Stimulated activated CD4-positive, alpha-beta T cell treated with anti-CD3 and anti-CD28 coated beads, TNF-alpha, amount 100 ng/mL, for 1 hour (primary cell): ENCODE measurements around the gene GREB1L.
"Not testable (repeated sequence)": the region's sequence is repeated elsewhere in the genome, so short reads cannot be mapped to it uniquely, and the experiment has no call there.

Experiments used
- DNase-seq, 3 donors: peaks; one replicate each; pipeline ENCODE4 v3.0.0-alpha.2; 2020; ENCODE audit warnings: low read depth in 3 of 3, low spot score in 1 of 3

Gene GREB1L

DNA sequence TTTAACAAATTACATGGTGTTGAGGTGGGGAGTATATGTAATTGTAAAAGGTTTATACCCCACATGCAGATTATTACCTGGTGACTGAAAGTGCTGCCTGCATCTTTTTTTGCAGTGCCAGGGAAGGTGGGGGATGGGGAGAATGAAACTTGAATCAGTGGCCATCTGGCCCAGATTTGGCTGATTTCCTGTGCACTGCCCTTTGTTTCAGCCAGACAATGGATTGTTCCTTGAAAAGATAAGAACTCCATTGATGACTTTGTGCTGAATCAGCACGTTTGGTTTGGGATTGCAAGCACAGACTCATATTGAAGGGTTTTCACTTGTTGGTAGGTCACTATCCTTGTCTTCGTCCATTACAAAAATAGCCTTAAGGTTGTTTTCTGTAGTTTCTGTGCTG is 20.9 kb downstream of the GREB1L start:
- no peak for DNase-seq

DNA sequence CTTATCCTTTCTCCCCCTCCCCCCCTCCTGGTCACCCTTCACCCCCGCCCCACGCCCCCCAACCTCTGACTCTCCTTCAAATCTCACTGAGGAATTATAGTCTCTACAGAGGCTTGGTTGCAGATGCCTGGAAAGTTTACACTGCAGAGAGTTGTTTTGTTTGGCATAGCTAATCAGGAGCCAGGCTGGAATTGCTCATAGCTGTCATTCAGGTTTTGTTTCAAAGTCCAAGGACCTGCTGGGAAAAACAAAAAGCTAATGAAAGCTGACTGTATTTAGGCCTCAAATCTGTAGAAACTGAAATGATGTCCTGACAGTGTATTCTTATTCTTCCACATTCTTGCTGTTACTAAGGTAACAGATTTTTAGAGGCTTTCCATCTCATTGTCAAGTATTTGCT is 22.6 kb downstream of the GREB1L start:
- no peak for DNase-seq

DNA sequence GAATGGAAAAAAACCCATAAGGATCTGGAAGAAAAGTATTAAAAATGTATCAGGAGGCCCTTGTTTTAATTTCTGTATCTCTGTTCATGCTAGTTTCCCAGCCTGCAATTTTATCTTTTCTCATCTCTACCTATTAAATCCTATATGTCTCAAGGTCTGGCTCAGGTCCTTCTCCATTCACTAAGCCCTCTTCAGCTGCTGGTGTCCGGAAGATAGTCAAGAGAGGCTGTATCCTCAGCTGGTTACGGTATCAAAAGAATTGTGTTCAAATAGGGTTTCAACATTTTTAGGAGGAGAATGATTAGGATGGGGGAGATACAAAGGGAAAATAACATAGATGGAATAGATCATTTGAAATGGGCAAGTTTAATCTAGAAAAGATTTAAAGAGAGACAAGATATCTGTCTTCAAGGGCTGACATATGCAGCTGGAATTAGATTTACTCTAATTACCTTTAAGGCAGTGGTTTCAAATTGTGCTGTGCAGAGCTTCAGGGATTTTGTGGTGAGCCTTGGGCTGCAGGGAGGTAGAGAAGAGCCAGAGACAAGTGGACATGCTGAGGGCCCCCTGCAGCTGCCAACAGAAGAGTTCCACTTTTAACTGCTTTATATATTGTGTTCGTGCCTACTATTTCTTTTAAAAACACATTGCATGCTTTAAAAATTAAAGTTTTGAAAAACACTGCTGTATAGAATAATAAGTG is 24.1 kb downstream of the GREB1L start:
- DNase-seq, result no peak

DNA sequence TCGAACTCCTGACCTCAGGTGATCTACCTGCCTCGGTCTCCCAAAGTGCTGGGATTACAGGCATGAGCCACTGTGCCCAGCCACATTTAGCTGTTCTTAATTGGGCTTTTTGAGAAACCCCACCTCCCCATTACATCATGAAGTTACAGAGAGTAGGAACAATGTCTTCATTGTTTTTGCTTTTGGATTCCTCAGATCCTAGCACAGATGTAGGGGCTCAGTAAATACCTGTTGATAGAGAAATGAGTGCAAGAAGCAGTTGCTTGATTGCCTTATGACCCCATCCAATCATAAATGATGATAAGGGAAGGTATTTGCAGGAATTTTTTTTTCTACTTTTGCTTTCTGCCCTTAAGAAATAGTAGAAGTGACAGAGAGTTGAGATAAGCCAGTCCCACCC is 25.4 kb downstream of the GREB1L start:
- no peak for DNase-seq

DNA sequence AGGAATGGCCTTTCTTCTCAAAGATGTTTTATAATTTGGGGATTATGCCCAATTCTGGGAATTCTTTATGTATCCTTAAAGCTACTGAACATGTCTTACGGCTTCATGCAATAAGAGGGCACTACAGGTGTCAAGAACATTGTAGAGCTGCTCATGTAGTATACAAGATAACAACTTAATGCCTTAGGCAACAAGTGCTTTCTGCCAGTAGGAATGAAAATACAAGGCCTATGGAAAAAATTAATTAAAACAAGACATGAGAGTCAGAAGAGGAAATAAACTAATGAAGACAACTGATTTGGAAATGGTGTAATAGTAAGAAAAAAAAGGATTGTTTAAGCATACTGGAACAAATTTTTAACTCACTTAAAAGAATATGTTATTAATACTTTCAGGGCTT is 27.3 kb downstream of the GREB1L start:
- DNase-seq, result no peak

DNA sequence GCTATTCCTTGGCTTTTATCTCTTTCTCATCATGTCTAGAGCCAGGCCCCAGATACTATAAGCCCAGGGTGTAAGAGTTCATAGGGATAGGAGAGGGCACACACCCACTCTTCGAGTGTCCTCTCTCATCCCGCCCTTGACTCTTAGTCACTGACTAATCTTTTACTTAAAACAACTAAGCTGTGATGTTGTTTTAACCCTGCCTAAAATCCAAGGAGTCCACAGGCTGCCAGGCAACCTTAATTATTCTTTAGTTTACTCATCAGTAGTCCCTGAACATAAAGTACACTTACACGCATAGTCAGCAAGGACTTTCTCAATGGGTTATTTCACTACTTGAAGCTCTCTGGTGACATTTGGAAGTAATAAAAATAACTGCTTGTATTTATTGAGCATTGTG is 28.4 kb downstream of the GREB1L start:
- no peak for DNase-seq

DNA sequence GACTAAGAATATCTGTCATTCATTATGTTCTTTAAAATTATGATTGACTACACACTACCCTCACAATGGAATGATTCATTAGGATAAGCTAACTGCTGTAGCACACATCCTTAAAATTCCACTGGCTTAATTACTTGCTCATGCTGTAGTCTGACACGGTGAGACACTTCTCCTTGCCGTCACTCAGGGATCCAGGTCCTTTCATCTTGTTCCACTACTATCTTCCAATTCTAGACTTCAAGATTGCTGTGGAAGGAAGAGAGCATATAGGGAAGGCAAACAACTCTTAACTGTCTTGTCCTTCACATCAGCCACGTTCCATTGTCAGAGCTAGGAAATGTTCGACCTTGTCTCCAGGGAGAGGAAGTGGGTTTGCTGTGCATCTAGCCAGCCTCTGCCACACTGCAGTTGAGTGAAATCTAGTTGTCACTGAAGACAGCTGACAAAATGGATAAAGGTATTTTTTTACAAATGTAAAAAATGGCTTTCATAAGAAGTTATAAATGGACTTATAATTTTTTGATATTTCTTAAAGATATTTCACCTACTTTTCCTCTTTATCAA is 30.1 kb downstream of the GREB1L start:
- DNase-seq, result no peak

DNA sequence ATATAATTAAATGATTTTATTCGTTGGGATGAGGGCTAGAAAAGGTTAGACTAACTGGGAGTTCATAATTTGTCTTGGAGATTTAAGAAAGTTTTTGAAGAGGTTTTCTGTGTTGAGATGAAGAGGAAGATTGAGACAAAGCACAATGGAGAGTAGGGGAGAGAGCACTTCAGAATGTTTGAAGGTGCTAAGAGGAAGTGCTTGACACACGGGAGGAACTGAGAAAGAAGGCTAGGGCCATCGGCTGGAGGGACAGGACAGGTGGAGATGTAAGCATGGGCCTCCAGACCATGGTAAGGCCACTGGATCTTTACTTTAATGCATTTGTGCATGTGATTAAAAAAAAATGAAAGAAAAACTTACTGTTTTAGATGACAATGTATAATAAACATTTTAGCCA is 31.5 kb downstream of the GREB1L start:
- DNase-seq, result no peak

DNA sequence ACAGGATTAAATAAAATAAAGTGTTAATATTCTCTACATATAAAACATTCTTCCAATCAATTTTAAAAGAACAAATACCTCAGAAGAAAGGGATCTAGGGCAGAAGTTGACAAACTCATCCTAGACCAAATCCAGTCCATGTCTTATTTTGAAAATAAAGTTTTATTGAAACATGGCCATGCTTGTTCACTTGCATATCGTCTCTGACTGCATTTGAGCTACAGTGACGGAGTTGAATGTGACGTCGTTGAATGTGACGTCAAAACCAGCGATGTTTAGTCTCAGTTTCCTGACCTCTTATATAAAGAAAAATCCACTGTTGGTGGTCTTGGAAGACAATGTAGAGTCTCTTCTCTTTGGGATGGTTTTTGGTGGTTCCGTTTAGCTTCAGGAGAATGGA is 33.6 kb downstream of the GREB1L start:
- no peak for DNase-seq

DNA sequence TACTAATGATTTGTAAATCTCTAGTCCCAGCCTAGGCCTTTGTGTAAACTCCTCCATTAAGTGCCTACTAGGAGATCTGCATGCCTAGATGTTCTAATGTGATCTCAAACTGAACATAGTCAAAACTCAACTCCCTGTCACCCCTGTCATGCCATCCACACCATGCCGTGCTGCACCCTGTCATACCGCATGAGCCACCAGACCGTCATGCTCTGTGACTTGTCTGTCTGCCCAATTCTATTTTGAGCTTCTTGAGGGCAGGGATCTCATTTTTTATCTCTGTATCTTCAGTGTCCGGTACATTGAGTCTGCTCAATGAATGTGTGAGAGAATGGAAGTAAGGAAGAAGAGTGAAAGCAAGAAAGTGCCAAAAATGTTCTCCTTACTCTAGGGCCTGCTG is 35.5 kb downstream of the GREB1L start:
- no peak for DNase-seq

DNA sequence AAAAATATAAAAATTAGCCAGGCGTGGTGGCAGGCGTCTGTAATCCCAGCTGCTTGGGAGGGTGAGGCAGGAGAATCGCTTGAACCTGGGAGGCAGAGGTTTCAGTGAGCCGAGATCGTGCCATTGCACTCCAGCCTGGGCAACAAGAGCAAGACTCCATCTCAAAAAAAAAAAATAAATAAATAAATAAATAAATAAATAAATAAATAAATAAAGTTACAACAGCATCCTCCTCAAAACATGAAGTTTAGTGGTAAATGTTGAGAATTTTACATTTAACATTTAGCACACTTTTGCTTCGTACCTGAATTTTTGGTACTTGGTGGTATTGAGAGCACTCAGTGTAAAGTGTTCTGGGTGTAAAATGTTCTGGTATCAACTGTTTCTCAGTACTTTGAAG is 36.2 kb downstream of the GREB1L start:
- not testable (repeated sequence) for DNase-seq

DNA sequence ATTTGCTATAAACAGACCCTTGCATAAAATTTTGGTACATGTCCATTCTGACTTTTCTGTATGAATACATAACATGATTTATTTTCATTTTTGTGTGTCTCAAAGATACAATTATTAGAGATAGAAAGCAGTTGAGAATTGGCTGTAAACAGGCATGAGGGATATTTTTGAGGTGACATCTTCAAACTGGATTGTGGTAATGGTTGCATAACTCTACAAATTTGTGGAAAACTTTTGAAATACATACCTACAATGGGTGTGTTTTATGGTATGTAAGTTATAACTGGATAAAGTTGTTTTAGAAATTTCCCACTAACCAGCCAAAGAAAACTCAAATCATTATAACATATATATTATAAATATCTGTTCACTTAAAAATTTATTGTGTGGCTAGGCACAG is 39.6 kb downstream of the GREB1L start:
- no peak for DNase-seq

DNA sequence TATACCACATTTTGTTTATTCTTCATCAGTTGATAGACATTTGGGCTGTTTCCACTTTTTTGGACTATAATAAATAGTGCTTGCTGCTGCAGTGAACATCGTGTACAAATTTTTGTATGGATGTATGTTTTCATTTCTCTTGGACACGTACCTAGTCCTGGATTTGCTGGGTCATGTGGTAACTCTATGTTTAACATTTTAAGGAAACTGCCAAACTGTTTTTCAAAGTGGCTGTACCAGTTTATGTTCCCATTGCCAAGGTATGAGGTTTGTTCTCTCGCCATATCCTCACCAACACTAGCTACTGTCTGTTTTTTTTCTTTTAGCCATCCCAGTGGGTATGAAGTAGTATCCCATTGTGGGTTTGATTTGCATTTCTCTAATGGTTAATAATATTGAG is 42.5 kb downstream of the GREB1L start:
- no peak for DNase-seq

DNA sequence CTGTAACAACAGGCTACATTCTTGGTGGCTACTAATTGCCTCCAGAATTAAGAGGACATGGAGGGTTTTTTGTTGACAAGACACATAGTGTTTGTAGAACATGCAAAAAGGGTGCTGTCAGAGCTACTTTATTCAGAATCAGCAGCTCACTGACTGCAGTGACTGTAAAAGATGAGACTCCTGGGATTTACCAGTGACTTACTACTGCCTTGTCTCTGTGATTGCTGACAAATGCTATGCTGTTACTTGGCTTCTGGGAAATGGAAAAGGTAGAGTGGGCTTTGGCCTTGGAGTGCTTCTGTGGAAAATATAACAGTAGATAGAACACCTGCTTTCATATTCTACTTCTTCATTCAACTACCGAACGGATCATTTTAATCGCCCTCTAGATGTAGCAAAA is 47.8 kb downstream of the GREB1L start:
- no peak for DNase-seq

DNA sequence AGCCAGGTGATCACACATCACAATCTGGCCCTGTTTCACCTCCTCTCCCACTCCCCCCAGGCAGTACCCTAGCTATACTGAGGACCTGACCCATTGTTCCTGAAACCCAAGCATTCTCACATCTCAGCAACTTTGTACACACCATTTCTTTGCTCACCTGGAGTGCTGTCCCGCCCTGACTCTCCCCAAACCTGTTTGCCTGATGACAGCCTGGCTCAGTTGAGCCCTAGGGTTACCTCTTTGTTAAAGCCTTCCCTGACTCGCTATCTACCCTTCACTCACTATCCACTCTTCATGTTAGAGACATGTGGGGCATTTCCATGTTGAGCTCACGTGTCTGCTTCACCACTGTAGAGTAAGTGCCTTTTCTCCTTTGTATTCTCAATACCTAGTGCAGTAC is 49.1 kb downstream of the GREB1L start:
- no peak for DNase-seq

DNA sequence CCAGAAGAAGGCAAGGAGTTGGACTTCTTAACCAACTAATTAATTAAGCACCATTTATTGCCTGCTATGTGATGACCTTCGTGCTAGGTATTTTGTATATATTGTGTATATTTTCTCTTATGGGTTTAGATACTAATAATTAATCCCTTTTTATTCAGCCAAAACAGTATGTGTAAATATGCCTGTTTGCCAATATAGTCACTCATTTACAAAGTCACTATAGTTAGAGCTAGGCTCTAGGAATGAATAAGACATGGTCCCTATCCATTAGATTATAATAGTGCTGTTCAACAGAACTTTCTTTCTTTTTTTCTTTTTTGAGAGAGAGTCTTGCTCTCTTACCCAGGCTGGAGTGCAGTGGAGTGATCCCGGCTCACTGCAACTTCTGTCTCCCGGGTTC is 51.4 kb downstream of the GREB1L start:
- no peak for DNase-seq

DNA sequence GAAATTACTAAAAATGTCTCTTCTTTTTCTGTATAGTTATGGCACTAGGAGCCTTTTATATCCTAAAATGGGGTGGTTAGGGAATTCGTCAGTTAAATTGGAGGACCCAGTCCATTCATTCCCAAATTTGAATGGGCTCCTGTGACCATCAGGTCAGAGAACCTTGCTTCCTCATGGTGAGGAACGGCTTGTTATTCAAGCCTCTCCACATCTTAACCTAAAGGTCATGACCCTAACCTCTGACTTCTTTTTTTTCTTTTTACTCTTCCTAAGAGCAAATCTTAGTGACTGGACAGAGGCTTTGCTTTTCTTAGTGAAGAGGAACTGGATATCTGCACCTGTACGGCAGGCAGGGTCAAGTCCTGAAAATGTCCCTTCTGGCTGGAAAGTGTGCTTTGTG is 53.1 kb downstream of the GREB1L start:
- no peak for DNase-seq

DNA sequence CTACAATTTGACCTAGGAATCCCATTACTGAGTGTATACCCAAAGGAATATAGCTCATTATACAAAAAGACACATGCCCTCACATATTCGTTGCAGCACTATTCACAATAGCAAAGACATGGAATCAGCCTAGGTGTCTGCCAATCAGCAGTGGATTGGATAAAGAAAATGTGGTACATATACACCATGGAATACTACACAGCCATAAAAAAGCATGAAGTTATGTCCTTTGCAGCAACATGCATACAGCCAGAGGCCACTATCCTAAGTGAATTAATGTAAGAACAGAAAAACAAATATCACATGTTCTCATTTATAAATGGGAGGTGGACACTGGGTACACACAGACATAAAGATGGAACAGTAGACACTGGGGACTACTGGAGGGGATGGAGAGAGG is 54.0 kb downstream of the GREB1L start:
- no peak for DNase-seq

DNA sequence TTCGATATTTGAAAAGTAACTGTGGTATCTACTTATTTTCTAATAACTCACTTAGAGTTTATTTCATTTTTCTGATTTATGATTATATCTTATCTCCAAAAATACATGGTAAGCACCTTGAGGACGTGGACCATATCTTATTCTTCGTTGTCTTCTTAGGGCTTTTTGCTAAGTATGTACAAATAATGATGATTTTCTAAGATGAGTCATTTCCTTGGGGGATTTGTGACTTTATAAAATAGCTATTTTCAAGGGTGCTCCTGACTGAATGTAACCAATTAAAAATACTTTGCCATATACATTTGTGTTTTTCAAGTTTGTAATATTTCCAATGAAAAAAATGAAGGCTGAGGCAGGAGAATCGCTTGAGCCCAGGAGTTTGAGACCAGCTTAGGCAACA is 56.3 kb downstream of the GREB1L start:
- DNase-seq, result no peak

DNA sequence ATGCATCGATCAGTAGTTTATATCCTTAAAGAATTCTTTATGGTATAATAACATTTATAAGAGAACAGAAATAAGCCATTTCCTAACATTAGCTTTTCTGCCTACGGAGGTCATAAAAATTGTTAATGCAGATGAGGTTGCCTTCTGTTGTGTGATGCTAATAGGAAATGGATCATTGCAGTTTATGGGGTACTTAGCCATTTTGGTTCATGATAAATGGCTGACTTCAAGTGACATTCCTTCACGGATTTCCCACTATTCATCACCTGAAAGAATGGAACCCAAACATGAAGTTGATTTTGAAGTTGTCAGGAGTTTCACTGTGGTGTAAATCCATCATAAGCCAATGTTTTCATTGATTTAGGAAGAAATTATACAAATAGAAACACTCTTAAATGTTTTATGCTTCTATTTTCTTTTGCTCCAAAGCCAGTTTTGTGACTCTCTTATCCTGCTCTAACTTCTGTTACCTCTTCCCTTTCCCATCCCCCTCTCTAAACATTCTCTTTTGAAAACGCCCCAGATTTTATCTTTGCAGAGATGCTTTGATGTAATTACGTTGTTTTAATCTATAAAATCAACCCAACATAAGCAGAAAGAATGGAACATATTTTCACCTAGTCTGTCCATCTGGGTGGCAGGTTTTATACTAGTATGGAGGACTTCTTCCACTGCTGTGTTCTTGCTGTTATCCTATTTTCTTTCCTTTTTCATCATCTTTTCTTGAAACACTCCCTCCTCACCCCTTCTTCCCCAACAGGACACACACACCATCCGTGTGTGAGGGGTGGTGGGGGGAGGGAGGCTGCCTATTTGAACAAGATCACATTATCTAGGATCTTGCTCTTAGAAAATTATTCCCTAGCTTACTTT is 58.2 kb downstream of the GREB1L start:
- no peak for DNase-seq

DNA sequence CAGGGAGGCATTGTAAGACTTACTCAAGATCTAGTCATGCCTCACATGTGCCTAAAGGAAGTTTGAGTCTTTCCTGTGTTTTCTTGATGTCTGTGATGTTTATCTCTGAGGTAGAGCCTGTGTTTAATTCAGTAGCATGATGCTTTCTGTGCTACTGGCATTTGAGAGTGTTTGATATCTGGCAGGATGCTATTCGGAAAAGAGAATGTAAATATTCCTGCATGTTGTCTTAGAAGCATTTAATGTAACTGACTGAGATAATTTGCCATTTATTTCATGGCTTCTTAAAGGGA is 58.8 kb downstream of the GREB1L start:
- no peak for DNase-seq

DNA sequence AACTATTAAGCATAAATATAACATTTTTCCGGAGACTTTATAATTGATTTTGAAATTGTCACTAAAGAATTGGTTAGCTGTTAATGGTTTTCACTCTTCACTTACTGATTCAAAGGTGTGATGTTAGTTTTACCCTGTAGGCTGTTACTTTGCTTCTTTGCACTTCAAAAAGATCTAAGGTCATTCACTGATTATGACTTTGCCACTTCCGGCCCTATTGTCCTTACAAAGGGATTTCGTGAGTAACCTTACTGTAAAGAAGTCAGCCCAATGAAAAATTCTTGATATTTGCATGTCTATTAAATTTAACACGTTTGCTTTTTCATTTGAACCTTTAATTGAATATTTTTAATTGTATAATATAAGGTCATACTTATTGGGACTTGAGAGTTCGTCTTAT is 61.4 kb downstream of the GREB1L start:
- DNase-seq, result no peak

DNA sequence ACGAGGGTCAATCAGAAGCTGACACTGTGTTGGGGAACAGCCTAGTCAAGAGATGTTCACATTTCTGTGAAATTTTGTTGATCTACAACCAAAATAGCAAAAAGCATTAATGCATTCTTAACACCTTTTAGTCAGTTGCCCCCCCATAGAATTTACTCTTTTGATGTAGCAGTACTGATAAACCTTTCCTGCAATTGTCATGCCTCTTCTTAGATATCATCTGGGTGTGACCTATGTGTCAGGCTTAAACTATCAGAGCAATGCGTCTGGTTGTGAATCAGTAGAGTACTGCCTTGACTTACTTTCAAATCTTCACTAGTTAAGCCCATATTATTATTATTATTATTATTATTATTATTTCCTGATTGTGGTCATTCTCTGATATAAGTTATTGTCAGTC is 61.9 kb downstream of the GREB1L start:
- no peak for DNase-seq
